A673 (cell line): Measurements from ENCODE around the gene FNDC5. TPM values are rescaled to one million over a fixed set of nuclear protein-coding genes. Genes with fewer than 3 reads are reported as not detected.
"Not testable (repeated sequence)": the region's sequence is repeated elsewhere in the genome, so short reads cannot be mapped to it uniquely, and the experiment has no call there.

Experiments
- BruUV-seq: library from RNA; stranded (reverse); fragments of 400-500 nt; replicated peaks from 2 replicates; lab custom pipeline; 2021; lab: Mats Ljungman, UMichigan
- CTCF ChIA-PET: fragments of 300-600 bp; sonication (Branson Sonifier 250); formaldehyde crosslinking; loops from one replicate; lab custom pipeline; 2022; ENCODE audit warnings: antibody characterized with exemption; lab: Charles Lee
- POLR2A ChIA-PET: fragments of 300-600 bp; sonication (Branson Sonifier 250); formaldehyde crosslinking; loops from one replicate; lab custom pipeline; 2022; ENCODE audit warnings: antibody characterized with exemption; ENCODE audit not compliant: low non-redundant PET; lab: Charles Lee
- DNase-seq: peaks from one replicate; pipeline ENCODE4 v3.0.0-alpha.2; 2015; ENCODE audit warnings: low spot score
- H3K27ac ChIP-seq: fragments of 200-600 bp; sonication (generic); 2 replicates; pipeline ENCODE4 v1.5.1; 2016; ENCODE audit warnings: mixed run types, low read depth, mild to moderate bottlenecking, mixed read lengths, antibody characterized with exemption, low read length; ENCODE audit not compliant: poor library complexity, severe bottlenecking
- H3K27me3 ChIP-seq: fragments of 200-600 bp; sonication (generic); replicated peaks from 2 replicates; pipeline ENCODE4 v1.6.1; 2017; ENCODE audit warnings: mixed run types, low read depth, mild to moderate bottlenecking, mixed read lengths, antibody characterized with exemption, low read length; ENCODE audit not compliant: insufficient read depth, poor library complexity
- H3K36me3 ChIP-seq: fragments of 200-600 bp; sonication (generic); 2 replicates; pipeline ENCODE4 v1.6.1; 2016; ENCODE audit warnings: mixed run types, mild to moderate bottlenecking, mixed read lengths, antibody characterized with exemption, low read length; ENCODE audit not compliant: insufficient read depth, poor library complexity, severe bottlenecking
- H3K4me1 ChIP-seq: fragments of 200-600 bp; sonication (generic); 2 replicates; pipeline ENCODE4 v1.6.1; 2017; ENCODE audit warnings: mixed run types, mild to moderate bottlenecking, mixed read lengths, antibody characterized with exemption, low read length; ENCODE audit not compliant: insufficient read depth, poor library complexity, severe bottlenecking
- H3K4me3 ChIP-seq: fragments of 200-600 bp; sonication (generic); 2 replicates; pipeline ENCODE4 v1.5.1; 2016; ENCODE audit warnings: low read depth, mixed run types, mild to moderate bottlenecking, mixed read lengths, low read length; ENCODE audit not compliant: poor library complexity, severe bottlenecking
- H3K9me3 ChIP-seq: fragments of 200-600 bp; sonication (generic); 2 replicates; pipeline ENCODE4 v1.6.1; 2016; ENCODE audit warnings: mixed run types, low read depth, mild to moderate bottlenecking, mixed read lengths, antibody characterized with exemption, low read length; ENCODE audit not compliant: poor library complexity, severe bottlenecking
- EZH2 ChIP-seq: fragments of 200-600 bp; sonication (generic); IDR thresholded peaks from 2 replicates; pipeline ENCODE4 v1.6.1; 2017; ENCODE audit warnings: borderline replicate concordance, low read depth, mild to moderate bottlenecking, mixed read lengths, antibody characterized with exemption, low read length; ENCODE audit not compliant: poor library complexity, severe bottlenecking
- intact Hi-C: fragments of 100-400 bp; cut with micrococcal nuclease; formaldehyde crosslinking; loops from one replicate; pipeline ENCODE4 v1.10.0; 2022; ENCODE audit not compliant: unreplicated experiment
- total RNA-seq: library from RNA; stranded (reverse); gene quantifications from 2 replicates; pipeline ENCODE4 v1.2.3, GENCODE V29; 2021
- TF ChIP-seq, protein P1 (sequence below): fragments of 300-800, 200-600 bp; sonication (generic); conservative IDR thresholded peaks from 2 replicates; pipeline ENCODE4 v1.5.1; 2017; ENCODE audit warnings: low read depth, mild to moderate bottlenecking, antibody characterized with exemption, low read length, moderate library complexity, mixed read lengths

Gene FNDC5
- total RNA-seq, 1 experiment from 2014 or later: 1.3 TPM

DNA sequence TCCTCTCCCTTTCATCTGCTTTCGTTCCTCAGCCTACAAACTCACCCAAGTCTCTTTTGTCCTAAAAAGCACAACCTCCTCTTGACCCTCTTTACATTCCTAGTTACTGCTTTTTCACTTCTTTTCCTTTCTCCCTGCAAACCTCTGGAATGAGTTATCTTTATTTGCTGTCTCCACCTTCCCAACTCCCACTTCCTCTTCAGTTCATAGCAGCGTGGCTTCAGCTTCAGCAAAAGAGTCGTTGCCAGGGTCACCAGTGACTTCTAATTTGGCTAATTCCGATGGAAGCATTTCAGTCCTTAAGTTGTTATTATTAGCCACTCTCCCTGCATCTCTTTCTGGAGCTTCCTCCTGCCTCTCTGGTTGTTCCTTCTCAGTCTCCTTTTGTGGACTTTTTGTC, 36.7 kb upstream of the FNDC5 start:
- TF ChIP-seq, protein P1, sequence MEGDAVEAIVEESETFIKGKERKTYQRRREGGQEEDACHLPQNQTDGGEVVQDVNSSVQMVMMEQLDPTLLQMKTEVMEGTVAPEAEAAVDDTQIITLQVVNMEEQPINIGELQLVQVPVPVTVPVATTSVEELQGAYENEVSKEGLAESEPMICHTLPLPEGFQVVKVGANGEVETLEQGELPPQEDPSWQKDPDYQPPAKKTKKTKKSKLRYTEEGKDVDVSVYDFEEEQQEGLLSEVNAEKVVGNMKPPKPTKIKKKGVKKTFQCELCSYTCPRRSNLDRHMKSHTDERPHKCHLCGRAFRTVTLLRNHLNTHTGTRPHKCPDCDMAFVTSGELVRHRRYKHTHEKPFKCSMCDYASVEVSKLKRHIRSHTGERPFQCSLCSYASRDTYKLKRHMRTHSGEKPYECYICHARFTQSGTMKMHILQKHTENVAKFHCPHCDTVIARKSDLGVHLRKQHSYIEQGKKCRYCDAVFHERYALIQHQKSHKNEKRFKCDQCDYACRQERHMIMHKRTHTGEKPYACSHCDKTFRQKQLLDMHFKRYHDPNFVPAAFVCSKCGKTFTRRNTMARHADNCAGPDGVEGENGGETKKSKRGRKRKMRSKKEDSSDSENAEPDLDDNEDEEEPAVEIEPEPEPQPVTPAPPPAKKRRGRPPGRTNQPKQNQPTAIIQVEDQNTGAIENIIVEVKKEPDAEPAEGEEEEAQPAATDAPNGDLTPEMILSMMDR: no peak
- no peak for TF ChIP-seq EZH2
- ChIA-PET CTCF (no interaction called here), POLR2A (no interaction called here)
- Histone ChIP-seq H3K9me3 (no peaks in the 10 kb centered on the region), H3K27me3 (peaks cover 2% of the 10 kb centered on the region), H3K27ac (no peak overlapping the region), H3K36me3 (no peaks in the 10 kb centered on the region), H3K4me1 (no peaks in the 10 kb centered on the region), H3K4me3 (no peak overlapping the region)
- DNase-seq: no peak
- no TSS peak for BruUV-seq
- intact Hi-C loops: no loop called here

DNA sequence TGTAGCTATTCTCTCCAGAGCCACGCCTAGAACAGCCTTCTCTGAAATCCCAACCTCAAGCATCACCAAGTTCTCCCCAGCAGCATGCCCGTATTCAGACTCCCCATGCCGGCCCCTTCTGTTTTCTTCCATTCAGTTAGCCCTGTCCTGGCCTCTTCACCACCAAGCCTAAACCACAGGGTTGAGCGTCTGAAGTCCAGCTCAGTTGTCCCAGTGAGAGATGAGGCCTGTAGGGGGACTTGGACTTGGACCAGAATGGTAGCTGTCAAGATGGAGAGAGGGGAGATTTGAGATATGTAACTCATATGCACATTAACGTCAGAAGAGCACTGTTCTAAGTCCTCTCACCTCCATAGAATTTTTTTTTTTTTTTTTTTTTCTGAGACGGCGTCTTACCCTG, 35.9 kb upstream of the FNDC5 start:
- intact Hi-C loops: no loop called here
- no peak for TF ChIP-seq EZH2
- TF ChIP-seq, protein P1: no peak
- Histone ChIP-seq H3K4me3 (no peak overlapping the region), H3K4me1 (no peaks in the 10 kb centered on the region), H3K27me3 (peaks cover 5% of the 10 kb centered on the region), H3K36me3 (no peaks in the 10 kb centered on the region), H3K9me3 (no peaks in the 10 kb centered on the region), H3K27ac (no peak overlapping the region)
- CTCF ChIA-PET: no interaction called here
- POLR2A ChIA-PET: no interaction called here
- no TSS peak for BruUV-seq
- DNase-seq: no peak

DNA sequence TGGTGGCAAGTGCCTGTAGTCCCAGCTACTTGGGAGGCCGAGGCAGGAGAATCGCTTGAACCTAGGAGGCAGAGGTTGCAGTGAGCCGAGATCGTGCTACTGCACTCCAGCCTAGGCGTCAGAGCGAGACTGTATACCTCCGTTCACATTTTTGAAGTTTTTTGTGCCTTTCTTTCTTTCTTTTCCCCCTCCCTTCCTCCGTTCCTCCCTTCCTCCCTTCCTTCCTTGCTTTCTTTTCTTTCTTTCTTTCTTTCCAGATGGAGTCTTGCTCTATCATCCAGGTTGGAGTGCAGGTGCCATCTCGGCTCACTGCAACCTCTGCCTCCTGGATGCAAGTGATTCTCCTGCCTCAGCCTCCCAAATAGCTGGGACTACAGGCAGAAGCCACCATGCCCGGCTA, 34.9 kb upstream of the FNDC5 start:
- H3K4me3 ChIP-seq, H3K27ac ChIP-seq, H3K36me3 ChIP-seq, H3K27me3 ChIP-seq, H3K9me3 ChIP-seq, H3K4me1 ChIP-seq, intact Hi-C loops, DNase-seq, BruUV-seq: not testable (repeated sequence)
- ChIA-PET POLR2A (interaction anchor here (0.7 kb wide), 1 partner anchor 1172 kb away, joined by 4 read pairs; no protein-coding TSS in a partner anchor), CTCF (interaction anchor here (1.3 kb wide), 1 partner anchor 13 kb away, joined by 4 read pairs; no protein-coding TSS in a partner anchor)

DNA sequence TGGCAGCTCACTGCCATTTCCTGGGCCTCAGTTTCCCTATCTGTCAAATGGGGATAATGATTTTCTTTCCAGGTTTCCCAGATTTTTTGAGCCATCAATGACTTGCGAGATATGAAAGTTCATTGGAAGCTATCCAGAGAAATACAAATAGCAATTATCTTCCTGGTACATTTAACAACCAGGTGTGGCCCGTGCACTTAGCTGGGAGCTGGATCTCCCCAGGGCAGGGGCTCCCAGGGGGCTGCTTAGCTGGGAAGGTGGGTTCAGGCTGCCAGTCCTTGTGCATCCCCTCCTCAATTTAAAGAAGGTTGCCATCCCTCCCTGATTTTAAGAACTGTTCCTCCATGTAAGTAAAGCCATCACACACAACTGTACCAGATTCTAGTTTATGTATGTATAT, 34.1 kb upstream of the FNDC5 start:
- BruUV-seq: no TSS peak
- TF ChIP-seq, protein P1: no peak
- TF ChIP-seq EZH2: no peak
- H3K27me3 ChIP-seq: peaks cover 5% of the 10 kb centered on the region
- no peak for DNase-seq
- ChIA-PET POLR2A (no interaction called here), CTCF (interaction anchor here (1.3 kb wide), 1 partner anchor 12 kb away, joined by 4 read pairs; no protein-coding TSS in a partner anchor)
- H3K36me3 ChIP-seq: no peaks in the 10 kb centered on the region
- no peaks in the 10 kb centered on the region for H3K9me3 ChIP-seq
- intact Hi-C loops: no loop called here
- no peak overlapping the region for H3K27ac ChIP-seq
- H3K4me1 ChIP-seq: peaks cover 7% of the 10 kb centered on the region
- no peak overlapping the region for H3K4me3 ChIP-seq
